HEK293 (cell line): ENCODE measurements around the gene CLNK.

ENCODE experiments used
- CTCF ChIA-PET: fragments of 350-600 bp; formaldehyde crosslinking; extraction: SDS; loops from one replicate; lab custom pipeline; 2021; ENCODE audit warnings: antibody characterized with exemption; lab: Yijun Ruan, JAX
- POLR2A ChIA-PET: fragments of 300-600 bp; formaldehyde crosslinking; extraction: SDS; loops from one replicate; lab custom pipeline; 2020; ENCODE audit warnings: antibody characterized with exemption, inconsistent platforms; lab: Yijun Ruan, JAX
- H3K27ac ChIP-seq: fragments of 200-500 bp; sonication (Bioruptor generic); 2 replicates; pipeline ENCODE4 v1.5.1; 2014; ENCODE audit warnings: low read depth, low read length, control low read depth, inconsistent platforms; ENCODE audit errors: extremely low read depth
- H3K36me3 ChIP-seq, 2 experiments: fragments of 200-500 bp in 1 of 2; sonication (Bioruptor generic) in 1 of 2; 1 replicate in 1 of 2; 2 replicates in 1 of 2; pipeline ENCODE4 v1.5.1; 2014 to 2017; ENCODE audit warnings: inconsistent platforms in 2 of 2, low read length in 2 of 2; ENCODE audit not compliant: control insufficient read depth in 2 of 2, insufficient read depth in 1 of 2
- H3K4me1 ChIP-seq: fragments of 200-500 bp; sonication (Bioruptor generic); 2 replicates; pipeline ENCODE4 v1.5.1; 2014; ENCODE audit warnings: mild to moderate bottlenecking, low read length, inconsistent platforms; ENCODE audit not compliant: control insufficient read depth, insufficient read depth
- H3K4me3 ChIP-seq: 2 replicates; pipeline ENCODE4 v1.5.1; 2011; ENCODE audit warnings: low read depth, mild to moderate bottlenecking, control low read depth, low read length, moderate library complexity
- H3K9me3 ChIP-seq: fragments of 200-500 bp; sonication (Bioruptor generic); 2 replicates; pipeline ENCODE4 v1.5.1; 2014; ENCODE audit warnings: low read depth, low read length, inconsistent platforms; ENCODE audit not compliant: control insufficient read depth, insufficient read depth
- BCL11B ChIP-seq: fragments of 450-650 bp; formaldehyde crosslinking; IDR thresholded peaks from 2 replicates; pipeline ENCODE4 v1.5.1; 2016; ENCODE audit warnings: low read depth, missing biosample characterization, missing genetic modification characterization
- FEZF1 ChIP-seq: fragments of 450-650 bp; formaldehyde crosslinking; IDR thresholded peaks from 2 replicates; pipeline ENCODE4 v1.5.1; 2016; ENCODE audit warnings: missing biosample characterization, missing genetic modification characterization
- GLIS2 ChIP-seq: fragments of 450-650 bp; formaldehyde crosslinking; IDR thresholded peaks from 2 replicates; pipeline ENCODE4 v1.5.1; 2016; ENCODE audit warnings: missing biosample characterization, missing genetic modification characterization
- KLF7 ChIP-seq: fragments of 450-650 bp; formaldehyde crosslinking; IDR thresholded peaks from 2 replicates; pipeline ENCODE4 v1.5.1; 2016; ENCODE audit warnings: missing biosample characterization, missing genetic modification characterization, borderline replicate concordance
- RBAK ChIP-seq: fragments of 450-650 bp; formaldehyde crosslinking; IDR thresholded peaks from 2 replicates; pipeline ENCODE4 v1.5.1; 2016; ENCODE audit warnings: missing biosample characterization, missing genetic modification characterization
- ZBTB21 ChIP-seq: fragments of 450-650 bp; formaldehyde crosslinking; IDR thresholded peaks from 2 replicates; pipeline ENCODE4 v1.5.1; 2017; ENCODE audit warnings: missing biosample characterization, missing genetic modification characterization
- ZNF2 ChIP-seq: fragments of 450-650 bp; formaldehyde crosslinking; IDR thresholded peaks from 2 replicates; pipeline ENCODE4 v1.5.1; 2016; ENCODE audit warnings: missing biosample characterization, missing genetic modification characterization
- ZNF341 ChIP-seq: fragments of 450-650 bp; formaldehyde crosslinking; IDR thresholded peaks from 2 replicates; pipeline ENCODE4; 2016; ENCODE audit warnings: low read depth, missing biosample characterization, missing genetic modification characterization
- ZNF426 ChIP-seq: fragments of 450-650 bp; formaldehyde crosslinking; IDR thresholded peaks from 2 replicates; pipeline ENCODE4 v1.5.1; 2017; ENCODE audit warnings: missing biosample characterization, missing genetic modification characterization, mild to moderate bottlenecking, inconsistent platforms, moderate library complexity
- ZNF521 ChIP-seq: fragments of 450-650 bp; formaldehyde crosslinking; IDR thresholded peaks from 2 replicates; pipeline ENCODE4 v1.5.1; 2017; ENCODE audit warnings: missing biosample characterization, mild to moderate bottlenecking, missing genetic modification characterization
- ZNF585B ChIP-seq: fragments of 450-650 bp; formaldehyde crosslinking; IDR thresholded peaks from 2 replicates; pipeline ENCODE4 v1.5.1; 2016; ENCODE audit warnings: missing biosample characterization, missing genetic modification characterization
- ZNF596 ChIP-seq: fragments of 450-650 bp; IDR thresholded peaks from 2 replicates; pipeline ENCODE4 v1.5.0; 2018; ENCODE audit warnings: missing biosample characterization, mild to moderate bottlenecking, missing genetic modification characterization, moderate library complexity
- ZNF654 ChIP-seq: fragments of 450-650 bp; formaldehyde crosslinking; IDR thresholded peaks from 2 replicates; pipeline ENCODE4 v1.5.1; 2016; ENCODE audit warnings: low read depth, missing biosample characterization, missing genetic modification characterization
- ZSCAN23 ChIP-seq: fragments of 450-650 bp; formaldehyde crosslinking; IDR thresholded peaks from 2 replicates; pipeline ENCODE4 v1.5.1; 2016; ENCODE audit warnings: missing biosample characterization, missing genetic modification characterization
- TF ChIP-seq, protein P1 (sequence below): fragments of 450-650 bp; formaldehyde crosslinking; IDR thresholded peaks from 2 replicates; pipeline ENCODE4 v1.5.1; 2016; ENCODE audit warnings: missing biosample characterization, missing genetic modification characterization
- TF ChIP-seq, protein P2 (sequence below): fragments of 450-650 bp; formaldehyde crosslinking; IDR thresholded peaks from 2 replicates; pipeline ENCODE4 v1.5.1; 2016; ENCODE audit warnings: missing biosample characterization, missing genetic modification characterization
- TF ChIP-seq, protein P3 (sequence below): fragments of 450-650 bp; formaldehyde crosslinking; conservative IDR thresholded peaks from 2 replicates; pipeline ENCODE4 v1.5.1; 2016; ENCODE audit warnings: low read depth, missing biosample characterization, missing genetic modification characterization

The CLNK gene

DNA sequence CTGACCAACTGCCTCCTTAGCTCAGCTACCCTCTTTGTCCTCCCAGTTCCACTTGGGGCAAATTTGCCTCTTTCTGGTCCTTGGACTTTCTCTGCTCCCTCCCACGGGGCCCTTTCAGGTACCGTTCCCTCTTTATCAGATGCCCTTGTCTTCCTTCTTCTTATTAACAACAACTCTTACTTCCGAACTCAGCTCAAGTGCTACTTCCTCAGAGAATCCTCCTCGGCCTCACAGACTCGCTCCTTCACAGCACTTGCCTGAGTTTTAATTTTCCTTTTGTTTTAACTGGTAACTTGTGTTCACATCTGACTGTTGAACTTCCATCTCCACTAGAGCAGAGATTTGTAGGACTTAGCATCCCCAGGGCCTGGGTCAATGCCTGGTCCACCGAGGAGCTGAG, 85.7 kb downstream of the CLNK start:
- CTCF ChIA-PET: interaction anchor here (0.6 to 1.9 kb wide), 3 partner anchors 18 to 163 kb away, joined by 4 to 5 read pairs (median 4); no protein-coding TSS in a partner anchor
- TF ChIP-seq BCL11B: no peak
- TF ChIP-seq ZNF585B (tag by site-specific recombination): no peak
- no peak for TF ChIP-seq ZSCAN23
- no peak for TF ChIP-seq FEZF1
- TF ChIP-seq ZNF426 (tag by site-specific recombination): no peak
- TF ChIP-seq, protein P1, sequence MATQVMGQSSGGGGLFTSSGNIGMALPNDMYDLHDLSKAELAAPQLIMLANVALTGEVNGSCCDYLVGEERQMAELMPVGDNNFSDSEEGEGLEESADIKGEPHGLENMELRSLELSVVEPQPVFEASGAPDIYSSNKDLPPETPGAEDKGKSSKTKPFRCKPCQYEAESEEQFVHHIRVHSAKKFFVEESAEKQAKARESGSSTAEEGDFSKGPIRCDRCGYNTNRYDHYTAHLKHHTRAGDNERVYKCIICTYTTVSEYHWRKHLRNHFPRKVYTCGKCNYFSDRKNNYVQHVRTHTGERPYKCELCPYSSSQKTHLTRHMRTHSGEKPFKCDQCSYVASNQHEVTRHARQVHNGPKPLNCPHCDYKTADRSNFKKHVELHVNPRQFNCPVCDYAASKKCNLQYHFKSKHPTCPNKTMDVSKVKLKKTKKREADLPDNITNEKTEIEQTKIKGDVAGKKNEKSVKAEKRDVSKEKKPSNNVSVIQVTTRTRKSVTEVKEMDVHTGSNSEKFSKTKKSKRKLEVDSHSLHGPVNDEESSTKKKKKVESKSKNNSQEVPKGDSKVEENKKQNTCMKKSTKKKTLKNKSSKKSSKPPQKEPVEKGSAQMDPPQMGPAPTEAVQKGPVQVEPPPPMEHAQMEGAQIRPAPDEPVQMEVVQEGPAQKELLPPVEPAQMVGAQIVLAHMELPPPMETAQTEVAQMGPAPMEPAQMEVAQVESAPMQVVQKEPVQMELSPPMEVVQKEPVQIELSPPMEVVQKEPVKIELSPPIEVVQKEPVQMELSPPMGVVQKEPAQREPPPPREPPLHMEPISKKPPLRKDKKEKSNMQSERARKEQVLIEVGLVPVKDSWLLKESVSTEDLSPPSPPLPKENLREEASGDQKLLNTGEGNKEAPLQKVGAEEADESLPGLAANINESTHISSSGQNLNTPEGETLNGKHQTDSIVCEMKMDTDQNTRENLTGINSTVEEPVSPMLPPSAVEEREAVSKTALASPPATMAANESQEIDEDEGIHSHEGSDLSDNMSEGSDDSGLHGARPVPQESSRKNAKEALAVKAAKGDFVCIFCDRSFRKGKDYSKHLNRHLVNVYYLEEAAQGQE (tag by site-specific recombination): no peak
- no peak for TF ChIP-seq KLF7 (tag by site-specific recombination)
- no peak for TF ChIP-seq ZNF654 (tag by site-specific recombination)
- no peak for TF ChIP-seq RBAK (tag by site-specific recombination)
- no peak for TF ChIP-seq ZNF341 (tag by site-specific recombination)
- TF ChIP-seq ZNF596 (tag by site-specific recombination): no peak
- no peak for TF ChIP-seq GLIS2 (tag by site-specific recombination)
- TF ChIP-seq ZNF2 (tag by site-specific recombination): no peak
- TF ChIP-seq, protein P2, sequence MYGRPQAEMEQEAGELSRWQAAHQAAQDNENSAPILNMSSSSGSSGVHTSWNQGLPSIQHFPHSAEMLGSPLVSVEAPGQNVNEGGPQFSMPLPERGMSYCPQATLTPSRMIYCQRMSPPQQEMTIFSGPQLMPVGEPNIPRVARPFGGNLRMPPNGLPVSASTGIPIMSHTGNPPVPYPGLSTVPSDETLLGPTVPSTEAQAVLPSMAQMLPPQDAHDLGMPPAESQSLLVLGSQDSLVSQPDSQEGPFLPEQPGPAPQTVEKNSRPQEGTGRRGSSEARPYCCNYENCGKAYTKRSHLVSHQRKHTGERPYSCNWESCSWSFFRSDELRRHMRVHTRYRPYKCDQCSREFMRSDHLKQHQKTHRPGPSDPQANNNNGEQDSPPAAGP: no peak
- TF ChIP-seq ZBTB21 (tag by site-specific recombination): no peak
- no peak for TF ChIP-seq ZNF521 (tag by site-specific recombination)

DNA sequence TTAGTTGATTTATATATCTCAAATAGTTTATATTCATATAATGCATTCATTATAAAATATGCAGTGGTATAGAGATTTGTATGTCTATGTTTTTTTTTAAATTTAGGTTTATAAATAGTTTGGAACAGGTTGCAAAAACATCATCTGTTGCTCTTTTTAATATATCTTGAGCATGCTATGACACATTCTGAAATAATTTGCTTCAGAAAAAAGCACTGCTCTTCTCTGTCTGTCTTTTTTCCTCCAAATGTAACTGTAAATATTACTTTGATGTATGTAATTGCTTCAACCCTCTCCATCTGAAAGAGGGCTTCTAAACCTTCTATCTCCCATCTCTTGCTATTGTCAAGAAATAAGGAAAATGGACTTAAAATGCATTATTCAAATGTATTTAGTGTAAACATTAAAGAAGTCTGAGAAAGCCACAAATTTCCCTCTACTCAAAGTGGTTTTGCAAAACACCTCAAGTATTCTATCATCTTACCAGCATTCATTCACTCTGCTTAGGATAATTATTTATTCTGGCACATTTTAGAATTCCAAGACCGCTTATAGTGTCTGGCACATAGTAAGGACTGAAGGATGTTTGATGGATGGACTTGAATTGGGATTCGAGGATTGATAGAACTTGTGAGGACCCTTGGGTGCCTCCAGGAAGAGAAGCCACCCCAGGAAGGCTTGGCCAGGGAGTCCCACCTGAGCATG, 87.8 kb downstream of the CLNK start:
- Histone ChIP-seq H3K27ac (no peak overlapping the region), H3K36me3 (no peaks in the 10 kb centered on the region), H3K9me3 (no peaks in the 10 kb centered on the region), H3K4me3 (no peak overlapping the region), H3K4me1 (no peaks in the 10 kb centered on the region)
- ChIA-PET POLR2A (interaction anchor here (0.6 kb wide), 1 partner anchor 48 kb away, joined by 3 read pairs; no protein-coding TSS in a partner anchor), CTCF (no interaction called here)
- TF ChIP-seq, protein P3, sequence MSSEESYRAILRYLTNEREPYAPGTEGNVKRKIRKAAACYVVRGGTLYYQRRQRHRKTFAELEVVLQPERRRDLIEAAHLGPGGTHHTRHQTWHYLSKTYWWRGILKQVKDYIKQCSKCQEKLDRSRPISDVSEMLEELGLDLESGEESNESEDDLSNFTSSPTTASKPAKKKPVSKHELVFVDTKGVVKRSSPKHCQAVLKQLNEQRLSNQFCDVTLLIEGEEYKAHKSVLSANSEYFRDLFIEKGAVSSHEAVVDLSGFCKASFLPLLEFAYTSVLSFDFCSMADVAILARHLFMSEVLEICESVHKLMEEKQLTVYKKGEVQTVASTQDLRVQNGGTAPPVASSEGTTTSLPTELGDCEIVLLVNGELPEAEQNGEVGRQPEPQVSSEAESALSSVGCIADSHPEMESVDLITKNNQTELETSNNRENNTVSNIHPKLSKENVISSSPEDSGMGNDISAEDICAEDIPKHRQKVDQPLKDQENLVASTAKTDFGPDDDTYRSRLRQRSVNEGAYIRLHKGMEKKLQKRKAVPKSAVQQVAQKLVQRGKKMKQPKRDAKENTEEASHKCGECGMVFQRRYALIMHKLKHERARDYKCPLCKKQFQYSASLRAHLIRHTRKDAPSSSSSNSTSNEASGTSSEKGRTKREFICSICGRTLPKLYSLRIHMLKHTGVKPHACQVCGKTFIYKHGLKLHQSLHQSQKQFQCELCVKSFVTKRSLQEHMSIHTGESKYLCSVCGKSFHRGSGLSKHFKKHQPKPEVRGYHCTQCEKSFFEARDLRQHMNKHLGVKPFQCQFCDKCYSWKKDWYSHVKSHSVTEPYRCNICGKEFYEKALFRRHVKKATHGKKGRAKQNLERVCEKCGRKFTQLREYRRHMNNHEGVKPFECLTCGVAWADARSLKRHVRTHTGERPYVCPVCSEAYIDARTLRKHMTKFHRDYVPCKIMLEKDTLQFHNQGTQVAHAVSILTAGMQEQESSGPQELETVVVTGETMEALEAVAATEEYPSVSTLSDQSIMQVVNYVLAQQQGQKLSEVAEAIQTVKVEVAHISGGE (tag by site-specific recombination): no peak

More for the DNA sequence above, 85.7 kb downstream of the CLNK start:
- Histone ChIP-seq H3K4me3 (no peak overlapping the region), H3K4me1 (no peaks in the 10 kb centered on the region), H3K9me3 (no peaks in the 10 kb centered on the region), H3K36me3 (no peaks in the 10 kb centered on the region), H3K27ac (no peak overlapping the region)
- POLR2A ChIA-PET: no interaction called here
